GM21723 (cell line): Measurements from ENCODE around the gene IL16.

Experiments
- ATAC-seq: cut with Tn5 transposase; IDR thresholded peaks from one replicate; pipeline ENCODE4 v1.9.1; 2021; ENCODE audit warnings: mild to moderate bottlenecking, moderate library complexity; ENCODE audit not compliant: unreplicated experiment

The IL16 gene

DNA sequence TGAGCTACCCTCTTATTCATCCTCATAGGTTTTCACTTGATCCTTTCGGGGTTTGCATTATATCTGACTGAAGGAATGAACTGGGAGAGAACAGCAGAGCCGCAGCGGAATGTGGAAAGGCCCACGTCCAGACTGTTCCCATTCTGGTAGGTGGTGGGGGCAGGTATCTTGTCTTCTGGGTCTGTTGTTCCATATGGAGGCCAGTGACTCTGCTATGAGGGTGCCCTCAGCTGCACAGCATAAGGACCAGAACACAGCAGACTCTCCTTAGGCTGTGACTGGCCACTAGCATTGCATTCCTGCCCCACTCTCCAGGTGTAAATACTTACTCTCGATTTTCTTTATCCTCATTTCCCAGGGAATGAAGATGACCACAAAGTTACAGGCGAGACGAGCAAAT, 165.2 kb downstream of the IL16 start:
- no peak for ATAC-seq

DNA sequence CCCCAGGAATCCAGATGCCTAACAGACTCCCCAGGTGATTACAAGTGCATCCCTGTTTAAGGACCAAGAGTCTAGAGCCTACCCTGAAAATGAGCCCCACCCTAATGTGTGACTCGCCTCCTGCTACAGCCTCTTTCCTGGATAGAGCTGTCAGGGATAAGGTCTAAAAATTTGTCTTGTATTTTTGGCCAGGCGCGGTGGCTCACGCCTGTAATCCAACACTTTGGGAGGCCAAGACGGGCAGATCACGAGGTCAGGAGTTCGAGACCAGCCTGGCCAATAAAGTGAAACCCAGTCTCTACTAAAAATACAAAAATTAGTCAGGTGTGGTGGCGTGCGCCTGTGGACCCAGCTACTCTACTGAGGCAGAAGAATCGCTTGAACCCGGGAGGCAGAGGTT, 166.1 kb downstream of the IL16 start:
- no peak for ATAC-seq

DNA sequence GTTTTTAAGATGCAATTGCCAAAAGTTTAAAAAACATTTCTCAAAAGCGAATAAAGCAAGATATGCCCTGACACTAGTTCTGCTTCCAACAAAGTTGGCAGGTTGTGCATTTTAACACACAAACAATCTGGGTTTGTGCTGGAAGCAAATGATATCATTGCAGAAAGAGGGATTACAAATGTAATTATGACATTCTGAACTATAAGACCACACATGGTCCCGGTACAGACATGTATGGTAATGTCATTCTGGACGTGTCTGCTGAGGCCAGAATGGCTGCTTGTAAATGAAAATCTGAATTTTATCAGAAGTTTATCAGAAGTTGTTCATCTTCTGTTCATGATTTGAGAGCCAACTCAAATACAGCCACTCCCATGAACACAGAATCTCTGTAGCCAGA, 166.6 kb downstream of the IL16 start:
- no peak for ATAC-seq
